HepG2 (cell line): ENCODE results near the gene TRPM5. TPM values are rescaled to one million over a fixed set of nuclear protein-coding genes. Genes with fewer than 3 reads are reported as not detected.

ENCODE experiments used
- ATAC-seq: fragments of 200-7000 bp; cut with Tn5 transposase; 3 replicates; pipeline ENCODE4 v1.9.1; 2020; ENCODE audit warnings: mild to moderate bottlenecking, moderate library complexity
- BruUV-seq: library from RNA; stranded (reverse); fragments of 400-500 nt; replicated peaks from 2 replicates; lab custom pipeline; 2021; lab: Mats Ljungman, UMichigan
- CTCF ChIA-PET: fragments of 300-600 bp; formaldehyde crosslinking; extraction: SDS; loops from one replicate; lab custom pipeline; 2021; ENCODE audit warnings: low total read pairs, inconsistent platforms, low intra/inter-chr PET ratio; lab: Yijun Ruan, JAX
- POLR2A ChIA-PET: fragments of 350-600 bp; sonication (Branson Sonifier 250); formaldehyde crosslinking; loops from one replicate; lab custom pipeline; 2020; ENCODE audit warnings: antibody characterized with exemption, inconsistent platforms; lab: Yijun Ruan, JAX
- DNase-seq: peaks from one replicate; pipeline ENCODE4 v3.0.0-alpha.2; 2015; ENCODE audit warnings: low spot score
- FAIRE-seq: peaks from 3 replicates; lab custom pipeline; 2011; peaks lifted over from hg19 to GRCh38; lab: Jason Lieb, UNC
- H2AFZ ChIP-seq: one replicate; pipeline ENCODE4 v1.6.1; 2011; ENCODE audit warnings: low read length, inconsistent platforms
- H3K27ac ChIP-seq: fragments of 300-600 bp; 3 replicates; pipeline ENCODE4 v1.8.0; 2011; ENCODE audit warnings: mixed run types, mild to moderate bottlenecking, mixed read lengths, low read length, inconsistent platforms; ENCODE audit not compliant: insufficient read depth; ENCODE audit errors: extremely low read length
- H3K27me3 ChIP-seq, 2 experiments: fragments of 200-600 bp in 1 of 2; 2 replicates in 1 of 2; 3 replicates in 1 of 2; pipeline versions ENCODE4 v1.6.0 to v1.8.0; 2011; ENCODE audit warnings: low read length in 2 of 2, mild to moderate bottlenecking in 2 of 2, moderate library complexity in 2 of 2, inconsistent platforms in 1 of 2; ENCODE audit not compliant: insufficient read depth in 2 of 2, control insufficient read depth in 1 of 2
- H3K36me3 ChIP-seq, 2 experiments: fragments of 200-600 bp in 1 of 2; replicated peaks in 1 of 2; 2 replicates in 1 of 2; 3 replicates in 1 of 2; pipeline versions ENCODE4 v1.5.1 to v1.8.0; 2011; ENCODE audit warnings: low read length in 2 of 2, inconsistent platforms in 1 of 2; ENCODE audit not compliant: insufficient read depth in 2 of 2, control insufficient read depth in 1 of 2
- H3K4me1 ChIP-seq: 2 replicates; pipeline ENCODE4 v1.5.1; 2012; ENCODE audit warnings: low read length, inconsistent platforms; ENCODE audit not compliant: insufficient read depth
- H3K4me2 ChIP-seq: 2 replicates; pipeline ENCODE4 v1.6.0; 2011; ENCODE audit warnings: low read depth, low read length, inconsistent platforms
- H3K4me3 ChIP-seq, 3 experiments: fragments of 200-600 bp in 1 of 3; sonication (generic), shearing (Covaris generic) in 1 of 3; replicated peaks in 1 of 3; 2 replicates each; pipeline ENCODE4 v1.5.1; 2011 to 2016; ENCODE audit warnings: low read length in 3 of 3, inconsistent platforms in 2 of 3, low read depth in 2 of 3, mild to moderate bottlenecking in 2 of 3, control low read depth in 1 of 3, mixed read lengths in 1 of 3; ENCODE audit not compliant: insufficient read depth in 1 of 3
- H3K79me2 ChIP-seq: one replicate; pipeline ENCODE4 v1.6.1; 2011; ENCODE audit warnings: low read length, inconsistent platforms; ENCODE audit not compliant: insufficient read depth
- H3K9ac ChIP-seq: 2 replicates; pipeline ENCODE4 v1.6.0; 2011; ENCODE audit warnings: mild to moderate bottlenecking, low read depth, low read length, inconsistent platforms; ENCODE audit not compliant: insufficient read depth
- H3K9me3 ChIP-seq: 2 replicates; pipeline ENCODE4 v1.5.1; 2012; ENCODE audit warnings: mild to moderate bottlenecking, low read length
- H4K20me1 ChIP-seq: 2 replicates; pipeline ENCODE4 v1.6.0; 2011; ENCODE audit warnings: inconsistent platforms, mild to moderate bottlenecking, low read length, moderate library complexity; ENCODE audit not compliant: insufficient read depth
- EZH2 ChIP-seq: conservative IDR thresholded peaks from 2 replicates; pipeline ENCODE4 v1.6.1; 2012; ENCODE audit warnings: mild to moderate bottlenecking, low read depth, low read length, moderate library complexity
- KAT8 ChIP-seq: IDR thresholded peaks from 2 replicates; pipeline ENCODE4 v1.6.1; 2016; ENCODE audit warnings: missing genetic modification reagents, missing compliant biosample characterization
- KDM6A ChIP-seq: IDR thresholded peaks from 2 replicates; pipeline ENCODE4 v1.6.1; 2016; ENCODE audit warnings: low read depth
- KMT2B ChIP-seq: IDR thresholded peaks from 2 replicates; pipeline ENCODE4 v1.6.1; 2016; ENCODE audit warnings: missing genetic modification reagents, missing compliant biosample characterization
- SP4 ChIP-seq: sonication (generic); formaldehyde crosslinking; IDR thresholded peaks from 2 replicates; pipeline ENCODE4 v1.8.1; 2023; ENCODE audit warnings: mild to moderate bottlenecking, missing genetic modification reagents
- SRY ChIP-seq: sonication (generic); formaldehyde crosslinking; IDR thresholded peaks from 2 replicates; pipeline ENCODE4 v1.8.0; 2022; ENCODE audit warnings: mild to moderate bottlenecking, missing genetic modification reagents
- ZNF256 ChIP-seq: sonication (generic); formaldehyde crosslinking; conservative IDR thresholded peaks from 2 replicates; pipeline ENCODE4 v1.4.0; 2020; ENCODE audit warnings: missing genetic modification reagents
- ZNF569 ChIP-seq: sonication (generic); formaldehyde crosslinking; IDR thresholded peaks from 2 replicates; pipeline ENCODE4 v1.5.0; 2020; ENCODE audit warnings: mild to moderate bottlenecking, missing genetic modification reagents, moderate library complexity, borderline replicate concordance
- ZNF629 ChIP-seq: sonication (generic); formaldehyde crosslinking; conservative IDR thresholded peaks from 2 replicates; pipeline ENCODE4 v1.5.0; 2020; ENCODE audit warnings: missing genetic modification reagents
- WGBS: methylation state at CpG from one replicate; pipeline ENCODE4 v1.1.6; 2017; ENCODE audit warnings: low lambda C conversion rate; 5-methylcytosine and 5-hydroxymethylcytosine counted together
- in situ Hi-C: cut with HindIII; loops from 2 replicates; pipeline ENCODE4 v1.10.0; 2017; ENCODE audit warnings: low pct_unique_long_range_greater_than_20kb; ENCODE audit not compliant: extremely low pct_ligation_motif_present
- intact Hi-C: fragments of 100-400 bp; cut with micrococcal nuclease; formaldehyde crosslinking; loops from one replicate; pipeline ENCODE4 v1.10.0; 2022; ENCODE audit not compliant: unreplicated experiment
- polyA plus RNA-seq, 8 experiments: library from polyadenylated mRNA; depleted of rRNA in 3 of 8; stranded (reverse) in 7 of 8; unstranded in 1 of 8; fragments of >200 nt; fragmentation: Illumina TruSeq in 4 of 8; extraction: Trizol in 4 of 8; gene quantifications; 2 replicates each; pipeline versions ENCODE4 v1.2.1 to v1.2.3, GENCODE V29; 2011 to 2016; ENCODE audit warnings: low read depth in 4 of 8, missing spikeins in 1 of 8, mixed read lengths in 1 of 8; ENCODE audit not compliant: insufficient read depth in 1 of 8
- total RNA-seq, 5 experiments: library from RNA; depleted of rRNA; stranded (reverse); fragments of >200 nt; fragmentation: Illumina TruSeq; extraction: Trizol; gene quantifications; 2 replicates each; pipeline ENCODE4 v1.2.3, GENCODE V29; 2016; ENCODE audit warnings: low read depth in 1 of 5
- TF ChIP-seq, protein P1 (sequence below): sonication (generic); formaldehyde crosslinking; IDR thresholded peaks from 2 replicates; pipeline ENCODE4 v1.8.0; 2022; ENCODE audit warnings: mild to moderate bottlenecking, missing genetic modification reagents
- TF ChIP-seq, protein P2 (sequence below): sonication (generic); formaldehyde crosslinking; conservative IDR thresholded peaks from 2 replicates; pipeline ENCODE4 v1.4.0; 2020; ENCODE audit warnings: missing genetic modification reagents
- TF ChIP-seq, protein P3 (sequence below): sonication (generic); formaldehyde crosslinking; IDR thresholded peaks from 2 replicates; pipeline ENCODE4 v1.5.0; 2020; ENCODE audit warnings: missing genetic modification reagents, mild to moderate bottlenecking, borderline replicate concordance
- TF ChIP-seq, protein P4 (sequence below): sonication (generic); formaldehyde crosslinking; IDR thresholded peaks from 2 replicates; pipeline ENCODE4 v1.4.0; 2020; ENCODE audit warnings: mild to moderate bottlenecking, missing genetic modification reagents

The TRPM5 gene
- total and polyA plus RNA-seq, 2 of the 13 experiments (the other 11 are each of a cell fraction or from before 2014, with no cell fraction given) = 0.12 TPM; not detected in 1

DNA sequence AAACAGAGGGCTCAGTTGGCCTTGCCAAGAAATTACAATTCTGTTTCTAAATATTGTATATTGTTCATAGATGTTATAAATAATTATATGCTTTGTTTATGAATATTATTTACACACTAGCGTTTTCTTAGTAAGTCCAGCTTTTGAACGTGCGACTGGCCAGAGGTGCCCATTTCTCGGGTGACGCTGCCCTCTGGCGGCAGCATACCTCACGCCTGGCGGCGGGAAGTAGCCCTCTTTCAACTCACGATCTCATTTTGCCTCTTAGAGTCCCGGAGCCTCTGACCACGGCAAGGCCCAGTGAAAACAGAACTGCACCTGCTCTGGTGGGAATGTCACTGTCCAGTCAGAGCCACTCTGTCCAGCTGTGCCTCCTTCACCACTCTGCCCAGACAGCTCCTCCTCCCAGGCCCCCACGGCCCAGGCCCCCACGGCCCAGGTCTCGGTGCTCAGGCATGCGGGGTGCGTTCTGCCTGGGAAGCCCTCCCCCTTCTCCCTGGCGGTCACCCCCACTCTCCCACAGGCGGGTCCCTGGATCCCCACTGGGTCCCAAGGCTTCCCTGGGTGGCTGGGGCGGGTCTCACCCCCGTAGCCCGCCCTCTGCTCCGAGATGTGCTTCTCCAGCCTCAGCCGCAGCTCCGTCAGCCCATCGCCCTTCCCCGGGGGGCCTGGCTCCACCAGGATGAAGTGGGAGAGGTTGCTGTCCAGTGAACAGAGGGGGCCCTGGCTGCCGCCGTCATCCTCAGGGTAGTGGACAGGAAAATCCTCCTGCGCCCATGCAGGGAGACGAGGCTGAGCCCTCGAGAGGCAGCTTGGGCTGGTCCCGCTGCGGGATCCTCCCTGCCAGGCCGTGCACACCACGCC is 24.4 kb downstream of the TRPM5 start (continued):
- TF ChIP-seq, protein P1, sequence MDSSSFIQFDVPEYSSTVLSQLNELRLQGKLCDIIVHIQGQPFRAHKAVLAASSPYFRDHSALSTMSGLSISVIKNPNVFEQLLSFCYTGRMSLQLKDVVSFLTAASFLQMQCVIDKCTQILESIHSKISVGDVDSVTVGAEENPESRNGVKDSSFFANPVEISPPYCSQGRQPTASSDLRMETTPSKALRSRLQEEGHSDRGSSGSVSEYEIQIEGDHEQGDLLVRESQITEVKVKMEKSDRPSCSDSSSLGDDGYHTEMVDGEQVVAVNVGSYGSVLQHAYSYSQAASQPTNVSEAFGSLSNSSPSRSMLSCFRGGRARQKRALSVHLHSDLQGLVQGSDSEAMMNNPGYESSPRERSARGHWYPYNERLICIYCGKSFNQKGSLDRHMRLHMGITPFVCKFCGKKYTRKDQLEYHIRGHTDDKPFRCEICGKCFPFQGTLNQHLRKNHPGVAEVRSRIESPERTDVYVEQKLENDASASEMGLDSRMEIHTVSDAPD (CRISPR knock-in tag) = 0 out of 2 replicates have a peak, but pooled peaks have one; percentile 33
- TF ChIP-seq, protein P2, sequence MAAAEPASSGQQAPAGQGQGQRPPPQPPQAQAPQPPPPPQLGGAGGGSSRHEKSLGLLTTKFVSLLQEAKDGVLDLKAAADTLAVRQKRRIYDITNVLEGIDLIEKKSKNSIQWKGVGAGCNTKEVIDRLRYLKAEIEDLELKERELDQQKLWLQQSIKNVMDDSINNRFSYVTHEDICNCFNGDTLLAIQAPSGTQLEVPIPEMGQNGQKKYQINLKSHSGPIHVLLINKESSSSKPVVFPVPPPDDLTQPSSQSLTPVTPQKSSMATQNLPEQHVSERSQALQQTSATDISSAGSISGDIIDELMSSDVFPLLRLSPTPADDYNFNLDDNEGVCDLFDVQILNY (CRISPR knock-in tag) = 0 out of 2 replicates have a peak, but pooled peaks have one; percentile 29
- TF ChIP-seq KMT2B (0 out of 2 replicates have a peak, but pooled peaks have one; percentile 24), EZH2 (no peak), SRY (CRISPR knock-in tag) (no peak)
- TF ChIP-seq, all 625 proteins: peak for 68

DNA sequence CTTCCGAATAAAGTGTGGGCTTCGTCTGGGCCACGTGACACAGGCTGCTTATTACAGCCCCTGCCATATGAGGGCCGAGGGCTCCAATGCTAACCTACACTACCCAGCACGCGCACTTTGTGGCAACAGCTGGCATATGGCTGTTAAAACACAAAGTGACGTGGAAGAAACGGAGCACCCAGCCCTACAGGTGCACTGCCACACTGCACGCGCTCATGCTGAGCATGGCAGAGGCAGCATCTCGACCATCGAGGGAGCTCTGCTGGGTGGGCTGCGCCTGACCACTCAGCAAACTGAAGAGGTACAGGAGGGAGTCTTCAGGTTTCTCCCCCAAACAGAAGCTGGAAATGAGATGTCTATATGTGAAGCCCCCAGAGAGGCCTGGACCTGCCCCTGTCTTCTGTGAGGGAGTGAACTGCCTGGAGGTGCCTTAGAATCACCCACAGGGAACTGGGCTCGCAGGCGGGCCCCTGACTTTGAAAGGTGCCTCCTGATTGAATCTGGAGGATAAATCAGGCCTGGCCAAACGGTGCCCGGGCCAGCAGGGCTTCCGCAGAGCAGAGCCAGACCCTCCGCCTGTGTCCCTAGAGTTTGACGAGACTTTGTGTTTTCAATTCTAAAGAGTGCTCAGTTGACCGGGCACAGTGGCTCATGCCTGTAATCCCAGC is 25.5 kb downstream of the TRPM5 start:
- Histone ChIP-seq H3K4me1 (peaks cover 16% of the 10 kb centered on the region; the same call in 1 of the 2 replicates), H2AFZ (peak overlapping the region; percentile 56), H3K36me3 (no peaks in the 10 kb centered on the region), H3K27me3 (peaks cover 6 to 18% of the 10 kb centered on the region in 2 experiments; a peak in 4 of 5 replicates), H3K9ac (no peak overlapping the region), H3K4me3 (no peak overlapping the region), H4K20me1 (no peaks in the 10 kb centered on the region), H3K9me3 (no peaks in the 10 kb centered on the region), H3K79me2 (no peaks in the 10 kb centered on the region), H3K4me2 (no peak overlapping the region), H3K27ac (no peak overlapping the region)
- ChIA-PET POLR2A (interaction anchor here (2.4 to 2.7 kb wide), 2 partner anchors 18 to 114 kb away, joined by 8 to 31 read pairs; partner anchors contain the start of gene TSSC4), CTCF (interaction anchor here (0.8 to 3.6 kb wide), 5 partner anchors 18 to 253 kb away, joined by 4 to 87 read pairs (median 5); partner anchors contain the start of gene TSSC4)
- BruUV-seq = no TSS peak
- FAIRE-seq (no peak), ATAC-seq (no peak), DNase-seq (no peak)
- intact Hi-C loops (loop anchor here (1.0 kb wide), 1 partner anchor 19 kb away; the partner anchor contains the start of gene TSSC4), in situ Hi-C loops (loop anchor here (5.0 kb wide), 2 partner anchors 107 to 217 kb away; no protein-coding TSS in a partner anchor)
- 77% methylated on average over 14 of the region's 21 CpGs for WGBS
- TF ChIP-seq ZNF629 (CRISPR knock-in tag) (no peak), SP4 (CRISPR knock-in tag) (no peak), KDM6A (no peak), ZNF569 (CRISPR knock-in tag) (no peak), ZNF256 (CRISPR knock-in tag) (no peak), KAT8 (CRISPR knock-in tag) (no peak)
- TF ChIP-seq, protein P3, sequence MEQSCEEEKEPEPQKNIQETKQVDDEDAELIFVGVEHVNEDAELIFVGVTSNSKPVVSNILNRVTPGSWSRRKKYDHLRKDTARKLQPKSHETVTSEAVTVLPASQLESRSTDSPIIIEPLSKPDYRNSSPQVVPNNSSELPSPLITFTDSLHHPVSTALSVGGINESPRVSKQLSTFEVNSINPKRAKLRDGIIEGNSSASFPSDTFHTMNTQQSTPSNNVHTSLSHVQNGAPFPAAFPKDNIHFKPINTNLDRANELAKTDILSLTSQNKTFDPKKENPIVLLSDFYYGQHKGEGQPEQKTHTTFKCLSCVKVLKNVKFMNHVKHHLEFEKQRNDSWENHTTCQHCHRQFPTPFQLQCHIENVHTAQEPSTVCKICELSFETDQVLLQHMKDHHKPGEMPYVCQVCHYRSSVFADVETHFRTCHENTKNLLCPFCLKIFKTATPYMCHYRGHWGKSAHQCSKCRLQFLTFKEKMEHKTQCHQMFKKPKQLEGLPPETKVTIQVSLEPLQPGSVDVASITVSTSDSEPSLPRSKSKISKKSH (CRISPR knock-in tag) = no peak
- TF ChIP-seq, protein P4, sequence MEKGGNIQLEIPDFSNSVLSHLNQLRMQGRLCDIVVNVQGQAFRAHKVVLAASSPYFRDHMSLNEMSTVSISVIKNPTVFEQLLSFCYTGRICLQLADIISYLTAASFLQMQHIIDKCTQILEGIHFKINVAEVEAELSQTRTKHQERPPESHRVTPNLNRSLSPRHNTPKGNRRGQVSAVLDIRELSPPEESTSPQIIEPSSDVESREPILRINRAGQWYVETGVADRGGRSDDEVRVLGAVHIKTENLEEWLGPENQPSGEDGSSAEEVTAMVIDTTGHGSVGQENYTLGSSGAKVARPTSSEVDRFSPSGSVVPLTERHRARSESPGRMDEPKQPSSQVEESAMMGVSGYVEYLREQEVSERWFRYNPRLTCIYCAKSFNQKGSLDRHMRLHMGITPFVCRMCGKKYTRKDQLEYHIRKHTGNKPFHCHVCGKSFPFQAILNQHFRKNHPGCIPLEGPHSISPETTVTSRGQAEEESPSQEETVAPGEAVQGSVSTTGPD (CRISPR knock-in tag) = no peak
